MM.1S (cell line): ENCODE results near the gene UBE2G2.

Source experiments
- DNase-seq: peaks from one replicate; pipeline ENCODE4 v3.0.0-alpha.2; 2015
- H2AFZ ChIP-seq: fragments of 300-600 bp; sonication (generic); 2 replicates; pipeline ENCODE4 v1.6.0; 2016; ENCODE audit warnings: antibody characterized with exemption, low read length
- H3F3A ChIP-seq: fragments of 300-600 bp; sonication (generic); 2 replicates; pipeline ENCODE4 v1.6.1; 2016; ENCODE audit warnings: mild to moderate bottlenecking, antibody characterized with exemption, low read length, moderate library complexity, mixed read lengths; ENCODE audit not compliant: insufficient read depth
- H3K27ac ChIP-seq: fragments of 300-600 bp; sonication (generic); 2 replicates; pipeline ENCODE4 v1.5.1; 2016; ENCODE audit warnings: mild to moderate bottlenecking, low read length
- H3K27me3 ChIP-seq: fragments of 300-600 bp; sonication (generic); replicated peaks from 2 replicates; pipeline ENCODE4 v1.6.0; 2016; ENCODE audit warnings: low read length; ENCODE audit not compliant: insufficient read depth
- H3K36me3 ChIP-seq: fragments of 300-600 bp; sonication (generic); replicated peaks from 2 replicates; pipeline ENCODE4 v1.6.1; 2016; ENCODE audit warnings: mild to moderate bottlenecking, low read length, mixed read lengths; ENCODE audit not compliant: insufficient read depth
- H3K4me1 ChIP-seq: fragments of 300-600 bp; sonication (generic); 2 replicates; pipeline ENCODE4 v1.6.1; 2016; ENCODE audit warnings: low read length, mixed read lengths
- H3K4me2 ChIP-seq: fragments of 300-600 bp; sonication (generic); 2 replicates; pipeline ENCODE4 v1.6.0; 2016; ENCODE audit warnings: low read depth, low read length
- H3K4me3 ChIP-seq: fragments of 300-600 bp; sonication (generic); 2 replicates; pipeline ENCODE4 v1.5.1; 2016; ENCODE audit warnings: low read length, mixed read lengths
- H3K79me2 ChIP-seq: fragments of 300-600 bp; sonication (generic); 2 replicates; pipeline ENCODE4 v1.6.1; 2016; ENCODE audit warnings: mixed run types, low read length, mixed read lengths
- H3K9ac ChIP-seq: fragments of 300-600 bp; sonication (generic); 2 replicates; pipeline ENCODE4 v1.6.1; 2016; ENCODE audit warnings: low read length, mixed read lengths
- H3K9me2 ChIP-seq: fragments of 300-600 bp; sonication (generic); replicated peaks from 2 replicates; pipeline ENCODE4 v1.6.1; 2016; ENCODE audit warnings: mild to moderate bottlenecking, low read length, mixed read lengths; ENCODE audit not compliant: insufficient read depth
- H3K9me3 ChIP-seq: fragments of 300-600 bp; sonication (generic); replicated peaks from 2 replicates; pipeline ENCODE4 v1.6.1; 2016; ENCODE audit warnings: mild to moderate bottlenecking, low read length, mixed read lengths; ENCODE audit not compliant: insufficient read depth
- H4K20me1 ChIP-seq: fragments of 300-600 bp; sonication (generic); 2 replicates; pipeline ENCODE4 v1.6.1; 2016; ENCODE audit warnings: mild to moderate bottlenecking, low read length, moderate library complexity, mixed read lengths; ENCODE audit not compliant: insufficient read depth
- EZH2 ChIP-seq: fragments of 300-600 bp; sonication (generic); optimal IDR thresholded peaks from 2 replicates; pipeline ENCODE3; 2017; ENCODE audit warnings: low read depth, mild to moderate bottlenecking, antibody characterized with exemption, low read length, mixed read lengths
- EZH2phosphoT487 ChIP-seq: fragments of 300-600 bp; sonication (generic); IDR thresholded peaks from 2 replicates; pipeline ENCODE4 v1.6.1; 2018; ENCODE audit warnings: antibody characterized with exemption, low read length
- TF ChIP-seq, protein P1 (sequence below): fragments of 300-600 bp; sonication (generic); IDR thresholded peaks from 2 replicates; pipeline ENCODE4 v1.5.1; 2016; ENCODE audit warnings: antibody characterized with exemption, low read length, mixed read lengths

UBE2G2 gene

DNA sequence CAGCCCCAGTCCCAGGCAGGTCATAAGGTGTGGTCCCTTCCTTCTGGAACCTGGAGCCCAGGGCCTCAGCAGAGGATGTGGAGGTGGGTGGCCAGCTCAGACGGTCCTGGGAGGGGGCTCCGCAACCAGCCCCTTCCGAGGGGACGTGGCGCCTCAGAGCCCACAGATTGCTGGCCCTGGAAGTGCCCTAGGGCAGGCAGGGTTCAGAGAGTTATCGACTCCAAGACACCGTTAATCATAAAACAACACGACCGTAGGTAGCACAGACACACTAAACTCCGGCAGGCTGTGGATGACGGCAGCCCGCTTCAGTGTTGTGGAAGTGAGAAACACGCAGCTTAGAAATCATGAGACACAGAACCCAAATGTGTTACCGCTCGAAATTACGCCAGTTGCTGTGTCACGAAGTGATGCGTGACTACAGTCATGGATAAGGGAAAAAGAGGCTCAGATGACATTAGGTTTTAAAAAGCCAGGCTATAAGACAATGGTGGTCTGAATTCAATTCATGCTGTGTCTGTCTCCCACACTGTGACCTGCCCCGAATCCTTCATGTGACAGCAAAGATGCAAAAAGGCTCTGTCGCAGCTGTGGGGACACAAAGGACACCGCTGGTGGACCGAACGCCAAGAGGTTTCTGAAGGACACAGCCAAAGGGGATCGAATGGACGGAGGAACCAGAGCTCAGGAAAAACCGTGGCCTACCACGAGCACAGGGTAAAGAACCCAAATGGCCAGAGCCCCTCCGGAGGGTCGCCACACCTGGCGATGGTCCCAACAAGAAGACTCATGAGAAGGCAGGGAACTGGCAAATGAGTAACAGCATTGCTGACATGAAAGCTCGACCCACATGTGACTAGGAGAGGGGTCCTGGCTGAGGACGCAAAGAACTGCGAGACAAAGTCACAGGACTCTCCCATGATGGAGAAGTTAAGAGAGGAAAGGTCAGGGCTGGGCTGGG lies 17.9 kb upstream of the UBE2G2 start:
- TF ChIP-seq EZH2 (no peak), EZH2phosphoT487 (no peak)
- TF ChIP-seq, protein P1, sequence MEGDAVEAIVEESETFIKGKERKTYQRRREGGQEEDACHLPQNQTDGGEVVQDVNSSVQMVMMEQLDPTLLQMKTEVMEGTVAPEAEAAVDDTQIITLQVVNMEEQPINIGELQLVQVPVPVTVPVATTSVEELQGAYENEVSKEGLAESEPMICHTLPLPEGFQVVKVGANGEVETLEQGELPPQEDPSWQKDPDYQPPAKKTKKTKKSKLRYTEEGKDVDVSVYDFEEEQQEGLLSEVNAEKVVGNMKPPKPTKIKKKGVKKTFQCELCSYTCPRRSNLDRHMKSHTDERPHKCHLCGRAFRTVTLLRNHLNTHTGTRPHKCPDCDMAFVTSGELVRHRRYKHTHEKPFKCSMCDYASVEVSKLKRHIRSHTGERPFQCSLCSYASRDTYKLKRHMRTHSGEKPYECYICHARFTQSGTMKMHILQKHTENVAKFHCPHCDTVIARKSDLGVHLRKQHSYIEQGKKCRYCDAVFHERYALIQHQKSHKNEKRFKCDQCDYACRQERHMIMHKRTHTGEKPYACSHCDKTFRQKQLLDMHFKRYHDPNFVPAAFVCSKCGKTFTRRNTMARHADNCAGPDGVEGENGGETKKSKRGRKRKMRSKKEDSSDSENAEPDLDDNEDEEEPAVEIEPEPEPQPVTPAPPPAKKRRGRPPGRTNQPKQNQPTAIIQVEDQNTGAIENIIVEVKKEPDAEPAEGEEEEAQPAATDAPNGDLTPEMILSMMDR = no peak
- no peak for DNase-seq
- Histone ChIP-seq H2AFZ (no peak overlapping the region), H3K9ac (no peak overlapping the region), H3K27me3 (peaks cover 26% of the 10 kb centered on the region), H3K79me2 (peaks cover 30% of the 10 kb centered on the region), H3K36me3 (no peaks in the 10 kb centered on the region), H3K9me3 (no peaks in the 10 kb centered on the region), H3K4me2 (no peak overlapping the region), H3K9me2 (no peaks in the 10 kb centered on the region), H3K4me1 (no peaks in the 10 kb centered on the region), H3K4me3 (no peak overlapping the region), H3K27ac (no peak overlapping the region), H3F3A (no peaks in the 10 kb centered on the region), H4K20me1 (peaks cover 11% of the 10 kb centered on the region)

GRCh38 chr21:44818640-44819011 lies 17.0 kb upstream of the UBE2G2 start:
- Histone ChIP-seq H3K4me2 (peak overlapping the region; percentile 89), H3K79me2 (peaks cover 39% of the 10 kb centered on the region), H3K9ac (peak overlapping the region; percentile 81), H3K4me3 (peak overlapping the region; percentile 80), H3K27me3 (peaks cover 24% of the 10 kb centered on the region), H2AFZ (peak overlapping the region; percentile 94), H3K9me3 (no peaks in the 10 kb centered on the region), H3K4me1 (no peaks in the 10 kb centered on the region), H3F3A (no peaks in the 10 kb centered on the region), H3K36me3 (no peaks in the 10 kb centered on the region), H3K27ac (no peak overlapping the region), H3K9me2 (no peaks in the 10 kb centered on the region), H4K20me1 (peaks cover 18% of the 10 kb centered on the region)
- no peak for DNase-seq
- TF ChIP-seq EZH2phosphoT487 = no peak
- TF ChIP-seq EZH2 = no peak
- TF ChIP-seq, protein P1 = no peak

- peak; percentile 90 for DNase-seq
- H4K20me1 ChIP-seq = peaks cover 21% of the 10 kb centered on the region
- H3K79me2 ChIP-seq = peaks cover 45% of the 10 kb centered on the region
- H3K4me1 ChIP-seq = no peaks in the 10 kb centered on the region
- H3K9me3 ChIP-seq = no peaks in the 10 kb centered on the region
- no peak within 1 kb of the TSS for H3K27ac ChIP-seq
- peak within 1 kb of the TSS; percentile 94 for H2AFZ ChIP-seq
- peak within 1 kb of the TSS; percentile 89 for H3K4me2 ChIP-seq
- peaks cover 19% of the 10 kb centered on the region for H3K27me3 ChIP-seq
- TF ChIP-seq, protein P1 = 0 out of 2 replicates have a peak, but pooled peaks have one; percentile 5
- no peak for TF ChIP-seq EZH2
- H3F3A ChIP-seq = no peaks in the 10 kb centered on the region
- no peaks in the 10 kb centered on the region for H3K36me3 ChIP-seq
- H3K9me2 ChIP-seq = no peaks in the 10 kb centered on the region
- H3K4me3 ChIP-seq = peak within 1 kb of the TSS; percentile 80
- H3K9ac ChIP-seq = peak within 1 kb of the TSS; percentile 81
Measured at GRCh38 chr21:44817914-44818639, 16.5 kb upstream of the UBE2G2 start, which contains the start of gene SUMO3. Gene SUMO3 (minus strand): TSS chr21:44818062. CDS start chr21:44817968, 94 bp downstream.
